ENCODE measurements around the gene OR10H3.

Gene OR10H3, protein sequence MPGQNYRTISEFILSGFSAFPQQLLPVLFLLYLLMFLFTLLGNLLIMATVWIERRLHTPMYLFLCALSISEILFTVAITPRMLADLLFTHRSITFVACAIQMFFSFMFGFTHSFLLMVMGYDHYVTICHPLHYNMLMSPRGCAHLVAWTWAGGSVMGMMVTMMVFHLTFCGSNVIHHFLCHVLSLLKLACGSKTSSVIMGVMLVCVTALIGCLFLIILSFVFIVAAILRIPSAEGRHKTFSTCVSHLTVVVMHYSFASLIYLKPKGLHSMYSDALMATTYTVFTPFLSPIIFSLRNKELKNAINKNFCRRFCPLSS

DNA sequence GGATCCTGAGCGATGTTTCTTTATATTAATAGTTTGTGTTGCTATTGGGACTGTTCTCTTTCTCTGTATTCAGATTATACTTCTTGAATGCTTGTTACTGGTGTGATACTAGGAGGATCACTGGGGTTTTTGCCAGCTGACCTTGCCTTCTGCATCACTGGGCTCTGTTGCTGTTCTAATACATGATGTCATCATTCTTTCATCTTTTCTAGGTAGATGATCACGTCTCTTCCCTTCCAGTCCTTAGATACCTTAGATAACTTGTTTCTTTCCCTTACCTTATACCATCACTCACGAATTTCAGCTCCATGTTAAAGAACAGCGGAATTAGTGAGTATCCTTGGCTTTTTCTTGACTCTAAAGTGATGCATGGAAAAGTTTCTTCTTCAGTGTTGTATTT is at the start of gene OR10H3:
Gene OR10H3, plus strand, starts transcription at position 264 of the 400 bp plus-strand sequence. CDS start 3,408 bp downstream, outside the sequence.
- no peaks in the 10 kb centered on the region for H3K4me1 Mint-ChIP-seq (ENCODE audit: low read depth)
- H3K27ac Mint-ChIP-seq = no peak within 1 kb of the TSS
- no peak for DNase-seq
- peaks cover 10% of the 10 kb centered on the region for H3K9me3 Mint-ChIP-seq
- no peak within 1 kb of the TSS for H3K4me3 Mint-ChIP-seq
- peaks cover 17% of the 10 kb centered on the region for H3K27me3 Mint-ChIP-seq
- no peaks in the 10 kb centered on the region for H3K36me3 Mint-ChIP-seq (ENCODE audit: low read depth)

DNA sequence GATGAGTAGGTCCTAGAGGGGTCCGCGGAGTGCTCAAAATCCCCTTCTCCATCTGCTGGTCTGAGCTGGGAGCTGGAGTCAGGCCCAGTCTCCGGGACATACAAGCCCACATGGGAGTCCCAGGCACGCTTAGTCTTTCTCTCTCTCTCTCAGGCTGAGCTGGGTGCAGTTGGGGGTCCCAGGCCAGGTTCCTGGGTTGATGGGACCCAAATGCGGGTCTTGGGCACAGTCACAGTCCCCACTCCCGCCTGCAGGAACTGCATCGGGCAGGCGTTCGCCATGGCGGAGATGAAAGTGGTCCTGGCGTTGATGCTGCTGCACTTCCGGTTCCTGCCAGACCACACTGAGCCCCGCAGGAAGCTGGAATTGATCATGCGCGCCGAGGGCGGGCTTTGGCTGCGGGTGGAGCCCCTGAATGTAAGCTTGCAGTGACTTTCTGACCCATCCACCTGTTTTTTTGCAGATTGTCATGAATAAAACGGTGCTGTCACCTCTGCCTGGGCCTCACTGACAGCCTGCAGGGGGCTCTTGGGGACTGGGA is 41.1 kb upstream of the OR10H3 start:
- no peaks in the 10 kb centered on the region for H3K4me1 Mint-ChIP-seq (ENCODE audit: low read depth)
- no peak overlapping the region for H3K27ac Mint-ChIP-seq
- no peaks in the 10 kb centered on the region for H3K9me3 Mint-ChIP-seq
- H3K4me3 Mint-ChIP-seq = no peak overlapping the region
- H3K36me3 Mint-ChIP-seq (ENCODE audit: low read depth) = no peaks in the 10 kb centered on the region
- H3K27me3 Mint-ChIP-seq = peaks cover 58% of the 10 kb centered on the region
- DNase-seq = no peak

DNA sequence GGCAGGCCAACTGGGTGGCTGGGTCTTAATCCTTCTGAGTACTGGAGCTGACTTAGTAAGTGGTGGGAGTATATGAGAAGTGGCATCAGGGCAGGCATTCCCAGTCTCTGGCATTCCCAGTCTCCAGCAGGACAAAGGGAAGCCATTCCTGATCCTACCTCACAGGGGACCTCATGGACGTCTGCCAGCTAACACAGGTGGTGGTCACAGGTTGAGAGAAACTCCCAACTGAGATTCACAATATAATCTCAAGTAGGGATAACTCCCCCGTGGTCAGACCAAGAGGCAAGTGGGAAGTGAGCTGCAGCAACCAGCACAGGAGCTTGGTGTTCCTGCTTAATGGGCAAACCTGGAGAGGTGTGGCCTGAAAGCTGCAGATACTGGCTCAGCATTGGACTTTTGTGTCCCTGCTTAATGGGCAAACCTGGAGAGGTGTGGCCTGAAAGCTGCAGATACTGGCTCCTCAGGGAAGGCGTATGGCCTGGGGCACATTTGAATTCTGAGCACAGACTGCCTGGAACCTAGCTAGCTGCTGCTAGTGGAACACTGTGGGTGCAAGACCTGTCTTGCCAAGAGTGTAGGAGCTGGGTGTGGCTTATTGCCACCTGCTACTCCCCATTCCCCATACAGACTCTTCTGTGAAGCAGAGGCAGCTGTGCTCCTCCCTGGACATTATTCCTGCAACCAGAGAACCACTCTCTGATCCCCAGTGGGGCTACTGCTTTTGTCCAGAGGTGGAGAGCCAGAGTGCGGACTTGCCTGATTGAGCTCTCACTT is 35.8 kb upstream of the OR10H3 start:
- no peak for DNase-seq
- peaks cover 2% of the 10 kb centered on the region for H3K9me3 Mint-ChIP-seq
- H3K27ac Mint-ChIP-seq = no peak overlapping the region
- H3K4me1 Mint-ChIP-seq (ENCODE audit: low read depth) = no peaks in the 10 kb centered on the region
- no peak overlapping the region for H3K4me3 Mint-ChIP-seq
- H3K36me3 Mint-ChIP-seq (ENCODE audit: low read depth) = no peaks in the 10 kb centered on the region
- H3K27me3 Mint-ChIP-seq = peaks cover 57% of the 10 kb centered on the region

DNA sequence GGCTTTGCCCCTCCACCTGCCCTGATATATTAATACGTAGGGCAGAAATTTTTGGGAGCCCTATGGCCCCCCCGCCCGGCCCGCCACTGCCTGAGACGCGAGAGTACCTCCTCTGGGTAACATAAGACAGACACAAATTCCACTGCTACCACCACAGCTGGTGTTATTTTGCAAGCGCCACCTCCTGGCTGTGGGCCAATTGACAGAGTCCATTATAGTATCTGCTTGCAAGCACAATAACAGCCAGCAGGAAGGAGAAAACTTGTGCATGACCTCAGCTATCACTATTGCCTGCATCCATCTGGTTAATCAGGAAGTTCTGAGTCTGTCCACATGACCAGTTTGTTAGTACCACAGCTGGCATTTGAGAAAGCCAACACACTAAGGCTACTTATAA is 35.3 kb upstream of the OR10H3 start:
- Mint-ChIP-seq H3K4me3 (no peak overlapping the region), H3K27ac (no peak overlapping the region), H3K27me3 (peaks cover 55% of the 10 kb centered on the region), H3K9me3 (peaks cover 2% of the 10 kb centered on the region), H3K4me1 (ENCODE audit: low read depth) (no peaks in the 10 kb centered on the region), H3K36me3 (ENCODE audit: low read depth) (no peaks in the 10 kb centered on the region)
- DNase-seq = no peak

DNA sequence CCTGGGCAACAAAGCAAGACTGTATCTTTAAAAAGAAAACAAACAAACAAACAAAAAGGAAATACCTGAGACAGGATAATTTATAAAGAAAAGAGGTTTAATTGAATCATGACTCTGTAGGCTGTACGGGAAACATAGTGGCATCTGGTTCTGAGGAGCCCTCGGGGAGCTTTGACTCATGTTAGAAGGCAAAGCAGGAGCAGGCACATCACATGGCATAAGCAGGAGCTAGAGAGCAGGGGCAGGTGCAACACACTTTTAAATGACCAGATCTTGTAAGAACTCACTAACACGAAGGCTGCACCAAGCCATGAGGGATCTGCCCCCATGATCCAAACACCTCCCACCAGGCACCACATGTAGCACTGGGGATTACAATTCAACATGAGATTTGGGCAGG is 23.1 kb upstream of the OR10H3 start:
- no peaks in the 10 kb centered on the region for H3K4me1 Mint-ChIP-seq (ENCODE audit: low read depth)

DNA sequence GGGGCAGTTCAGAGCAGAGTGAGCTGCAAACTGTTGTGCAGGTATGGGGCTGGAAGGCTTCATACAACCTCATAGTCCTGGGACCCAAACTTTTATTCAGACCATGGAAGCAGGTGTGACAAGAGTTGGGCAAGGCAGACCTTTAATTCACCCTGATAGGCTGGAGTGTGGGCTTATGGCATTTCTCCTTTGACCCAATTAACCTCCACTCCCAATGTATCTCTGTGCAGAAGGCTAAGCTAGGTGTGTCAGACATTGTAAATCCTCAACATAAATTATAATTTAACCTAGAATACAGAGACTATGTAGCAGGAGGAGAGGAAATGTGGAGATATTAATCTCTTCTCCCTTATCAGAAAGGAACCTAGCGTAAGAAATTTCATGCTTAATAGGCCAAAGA is 22.1 kb upstream of the OR10H3 start:
- Mint-ChIP-seq H3K27ac (no peak overlapping the region), H3K27me3 (peaks cover 37% of the 10 kb centered on the region), H3K4me3 (no peak overlapping the region), H3K9me3 (no peaks in the 10 kb centered on the region), H3K36me3 (ENCODE audit: low read depth) (no peaks in the 10 kb centered on the region), H3K4me1 (ENCODE audit: low read depth) (no peaks in the 10 kb centered on the region)
- no peak for DNase-seq

More for the DNA sequence above, 23.1 kb upstream of the OR10H3 start:
- H3K9me3 Mint-ChIP-seq = no peaks in the 10 kb centered on the region
- H3K36me3 Mint-ChIP-seq (ENCODE audit: low read depth) = no peaks in the 10 kb centered on the region
- peaks cover 34% of the 10 kb centered on the region for H3K27me3 Mint-ChIP-seq
- no peak overlapping the region for H3K4me3 Mint-ChIP-seq
- no peak for DNase-seq
- no peak overlapping the region for H3K27ac Mint-ChIP-seq

DNA sequence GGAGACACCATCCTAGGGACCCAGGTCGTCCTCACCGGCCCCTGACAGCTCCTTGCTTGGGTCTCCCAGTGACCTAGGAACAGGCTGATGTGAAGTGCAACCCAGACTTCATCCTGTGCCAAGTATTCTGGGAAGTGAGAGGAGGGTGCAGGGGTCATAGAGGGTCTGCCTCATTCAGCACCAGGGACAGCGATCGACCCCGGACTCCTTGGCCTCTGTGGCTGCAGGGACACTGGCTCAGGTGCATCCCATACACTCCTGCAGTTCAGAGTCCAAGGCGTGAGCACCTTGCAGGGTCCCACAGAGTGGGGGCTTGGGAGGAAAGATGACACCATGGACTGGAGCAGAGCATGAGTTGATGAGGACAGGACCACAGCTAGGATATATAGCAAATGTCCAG is 20.0 kb upstream of the OR10H3 start:
- no peak overlapping the region for H3K27ac Mint-ChIP-seq
- H3K27me3 Mint-ChIP-seq = peaks cover 54% of the 10 kb centered on the region

DNA sequence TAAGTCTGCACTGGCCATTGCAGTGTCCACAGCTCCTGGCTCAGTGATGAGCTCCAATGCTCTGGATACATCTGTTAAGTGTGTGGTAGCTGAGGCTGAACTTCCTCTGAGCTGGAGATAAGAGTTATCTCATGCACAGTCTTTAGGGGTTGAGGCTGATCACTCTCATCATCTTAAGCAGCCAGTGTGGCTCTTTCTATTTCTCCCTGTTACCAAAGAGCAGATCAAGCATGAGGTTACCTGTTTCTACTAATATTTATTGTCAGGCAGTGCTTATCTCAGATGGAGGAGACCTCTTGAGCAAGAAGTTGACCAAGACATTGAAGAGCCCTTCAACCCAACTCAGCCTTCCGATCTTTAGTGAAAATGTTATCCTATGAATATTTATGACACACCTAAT is 16.5 kb upstream of the OR10H3 start:
- H3K27me3 Mint-ChIP-seq = peaks cover 64% of the 10 kb centered on the region
- no peak overlapping the region for H3K4me3 Mint-ChIP-seq
- peaks cover 3% of the 10 kb centered on the region for H3K4me1 Mint-ChIP-seq (ENCODE audit: low read depth)
- no peaks in the 10 kb centered on the region for H3K9me3 Mint-ChIP-seq
- H3K36me3 Mint-ChIP-seq (ENCODE audit: low read depth) = no peaks in the 10 kb centered on the region
- no peak for DNase-seq
- H3K27ac Mint-ChIP-seq = no peak overlapping the region

More for the DNA sequence above, 20.0 kb upstream of the OR10H3 start:
- DNase-seq = no peak
- Mint-ChIP-seq H3K36me3 (ENCODE audit: low read depth) (no peaks in the 10 kb centered on the region), H3K4me3 (no peak overlapping the region), H3K4me1 (ENCODE audit: low read depth) (peaks cover under 1% of the 10 kb centered on the region), H3K9me3 (no peaks in the 10 kb centered on the region)

DNA sequence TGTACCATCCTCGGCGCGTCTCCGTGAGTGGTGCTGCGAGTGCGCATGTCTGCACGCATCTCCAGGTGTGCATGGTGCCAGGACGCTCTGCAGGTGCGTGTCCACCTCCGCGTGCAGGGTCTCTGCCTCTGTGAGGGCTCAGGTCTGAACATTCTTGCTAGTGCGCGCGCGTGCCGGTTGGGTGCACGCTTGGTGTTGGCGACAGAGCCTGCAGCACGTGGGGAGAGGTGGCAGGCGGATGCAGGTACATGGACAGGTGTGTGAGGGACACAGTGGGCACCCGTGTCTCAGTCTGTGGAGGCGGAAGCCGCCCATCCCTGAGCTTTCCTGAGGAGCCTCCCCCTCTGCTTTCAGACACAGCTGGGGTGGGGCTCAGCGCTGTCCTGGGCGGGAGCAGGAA is 14.8 kb upstream of the OR10H3 start:
- H3K27me3 Mint-ChIP-seq = peaks cover 66% of the 10 kb centered on the region

DNA sequence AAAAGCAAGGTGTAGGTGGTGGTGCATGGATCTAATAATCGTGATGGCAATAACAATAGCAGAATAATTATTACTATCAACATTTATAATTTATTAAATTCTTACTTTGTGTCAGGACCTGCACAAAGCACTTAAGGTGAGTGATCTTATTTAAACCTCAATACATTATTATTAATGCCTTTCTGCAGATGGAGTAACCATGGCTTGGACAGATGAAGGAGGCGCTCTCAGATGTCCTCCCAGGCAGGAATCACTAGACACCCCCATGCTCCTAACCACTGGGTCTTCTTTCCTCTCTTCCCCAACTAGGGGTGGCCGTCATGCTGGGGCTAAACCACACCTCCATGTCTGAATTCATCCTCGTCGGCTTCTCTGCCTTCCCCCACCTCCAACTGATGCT is 10.1 kb upstream of the OR10H3 start, which contains the start of gene OR10H2:
Gene OR10H2, plus strand, starts transcription at position 301 of the 400 bp plus-strand sequence. Its CDS starts 20 bp downstream, at position 321.
- no peak for DNase-seq
- H3K27ac Mint-ChIP-seq = no peak within 1 kb of the TSS
- peaks cover 4% of the 10 kb centered on the region for H3K4me1 Mint-ChIP-seq (ENCODE audit: low read depth)
- no peaks in the 10 kb centered on the region for H3K9me3 Mint-ChIP-seq
- no peaks in the 10 kb centered on the region for H3K36me3 Mint-ChIP-seq (ENCODE audit: low read depth)
- H3K27me3 Mint-ChIP-seq = peaks cover 50% of the 10 kb centered on the region
- no peak within 1 kb of the TSS for H3K4me3 Mint-ChIP-seq

More for the DNA sequence above, 14.8 kb upstream of the OR10H3 start:
- Mint-ChIP-seq H3K9me3 (no peaks in the 10 kb centered on the region), H3K4me1 (ENCODE audit: low read depth) (peaks cover 3% of the 10 kb centered on the region), H3K27ac (no peak overlapping the region), H3K36me3 (ENCODE audit: low read depth) (no peaks in the 10 kb centered on the region), H3K4me3 (no peak overlapping the region)
- no peak for DNase-seq

DNA sequence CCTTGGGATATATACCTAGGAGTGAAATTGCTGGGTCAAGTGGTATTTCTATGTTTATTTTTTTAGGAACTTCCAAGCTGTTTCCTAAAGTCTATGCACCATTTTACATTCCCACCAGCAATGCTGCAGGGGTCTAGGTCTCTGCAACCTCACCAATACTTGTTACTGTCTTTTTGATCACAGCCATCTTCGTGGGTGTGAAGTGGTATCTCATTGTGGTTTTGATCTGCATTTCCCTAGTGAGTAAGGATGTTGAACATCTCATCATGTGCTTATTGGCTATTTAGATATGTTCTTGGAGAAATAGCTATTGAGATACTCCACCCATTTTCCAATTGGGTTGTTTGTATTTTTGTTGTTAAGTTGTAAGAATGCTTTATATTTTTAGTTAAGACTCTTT is 7.2 kb upstream of the OR10H3 start:
- Mint-ChIP-seq H3K27me3 (peaks cover 34% of the 10 kb centered on the region), H3K9me3 (no peaks in the 10 kb centered on the region), H3K4me3 (no peak overlapping the region), H3K36me3 (ENCODE audit: low read depth) (no peaks in the 10 kb centered on the region), H3K4me1 (ENCODE audit: low read depth) (peaks cover 2% of the 10 kb centered on the region), H3K27ac (no peak overlapping the region)
- DNase-seq = no peak

DNA sequence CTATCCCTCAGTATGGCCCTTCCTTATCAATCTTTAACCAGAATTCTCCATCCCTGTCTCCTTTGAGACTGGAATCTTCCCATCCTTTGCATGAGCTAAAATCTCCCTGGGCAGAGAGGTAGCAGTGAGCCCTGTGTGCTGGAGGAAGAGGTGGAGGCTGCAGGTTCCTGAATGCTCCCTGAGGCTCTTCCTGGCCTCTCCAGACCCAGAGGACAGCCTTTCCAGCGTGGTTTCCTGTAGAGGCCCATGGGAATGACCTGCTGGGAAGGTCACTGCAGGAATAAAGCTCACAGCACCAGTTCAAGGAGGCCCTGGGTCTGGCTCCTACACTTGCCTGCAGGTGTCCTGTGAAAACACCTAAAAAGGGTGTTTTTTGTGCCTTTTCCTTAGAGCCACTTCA is 5.4 kb upstream of the OR10H3 start:
- peaks cover 18% of the 10 kb centered on the region for H3K27me3 Mint-ChIP-seq
- peaks cover 2% of the 10 kb centered on the region for H3K4me1 Mint-ChIP-seq (ENCODE audit: low read depth)
- DNase-seq = no peak
- H3K27ac Mint-ChIP-seq = no peak overlapping the region
- H3K36me3 Mint-ChIP-seq (ENCODE audit: low read depth) = no peaks in the 10 kb centered on the region
- no peak overlapping the region for H3K4me3 Mint-ChIP-seq
- no peaks in the 10 kb centered on the region for H3K9me3 Mint-ChIP-seq

DNA sequence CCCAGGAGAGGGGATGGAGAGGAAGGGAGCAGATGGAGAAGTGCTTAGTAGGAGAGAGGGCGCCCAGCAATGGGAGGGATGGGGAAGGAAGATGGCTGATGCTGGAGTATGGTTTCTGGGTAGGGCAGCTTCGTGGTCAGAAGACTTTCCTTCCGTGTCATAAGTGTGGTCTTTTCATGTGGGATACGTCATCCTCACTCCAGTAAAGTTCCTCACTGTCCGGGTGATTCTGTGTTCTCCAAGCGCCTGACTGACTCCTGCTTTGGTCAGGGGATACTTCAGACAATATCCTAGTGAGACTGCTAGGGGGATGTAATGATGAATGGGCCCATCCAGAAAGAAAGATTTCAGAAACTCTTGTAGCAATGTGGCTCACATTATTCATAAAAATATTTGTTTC is 3.9 kb upstream of the OR10H3 start:
- H3K9me3 Mint-ChIP-seq = no peaks in the 10 kb centered on the region

DNA sequence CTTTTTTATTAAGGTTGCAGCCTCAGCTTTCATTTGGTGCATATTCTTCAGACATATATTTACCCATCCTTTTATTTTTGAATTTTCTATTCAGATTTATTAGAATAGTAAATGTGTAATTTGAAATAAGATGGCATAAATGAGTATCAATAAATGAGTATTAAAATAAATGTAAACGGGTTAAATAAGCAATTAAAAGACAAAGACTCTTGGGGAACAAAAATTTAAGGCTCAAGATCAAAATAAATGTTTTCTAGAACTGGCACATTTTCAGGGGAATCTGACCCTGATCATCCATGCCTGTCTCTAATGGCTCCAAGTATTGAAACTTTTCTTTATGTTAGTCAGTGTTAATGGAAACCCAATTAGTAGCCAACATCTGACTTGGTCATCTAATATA is 3.0 kb downstream of the OR10H3 start:
- no peaks in the 10 kb centered on the region for H3K4me1 Mint-ChIP-seq (ENCODE audit: low read depth)
- no peak overlapping the region for H3K4me3 Mint-ChIP-seq
- H3K9me3 Mint-ChIP-seq = peaks cover 10% of the 10 kb centered on the region
- no peak overlapping the region for H3K27ac Mint-ChIP-seq
- DNase-seq = no peak
- peaks cover 32% of the 10 kb centered on the region for H3K27me3 Mint-ChIP-seq
- H3K36me3 Mint-ChIP-seq (ENCODE audit: low read depth) = no peaks in the 10 kb centered on the region

More for the DNA sequence above, 3.9 kb upstream of the OR10H3 start:
- H3K36me3 Mint-ChIP-seq (ENCODE audit: low read depth) = no peaks in the 10 kb centered on the region
- no peak overlapping the region for H3K4me3 Mint-ChIP-seq
- H3K27me3 Mint-ChIP-seq = peaks cover 7% of the 10 kb centered on the region
- peaks cover 2% of the 10 kb centered on the region for H3K4me1 Mint-ChIP-seq (ENCODE audit: low read depth)
- H3K27ac Mint-ChIP-seq = no peak overlapping the region
- DNase-seq = no peak

DNA sequence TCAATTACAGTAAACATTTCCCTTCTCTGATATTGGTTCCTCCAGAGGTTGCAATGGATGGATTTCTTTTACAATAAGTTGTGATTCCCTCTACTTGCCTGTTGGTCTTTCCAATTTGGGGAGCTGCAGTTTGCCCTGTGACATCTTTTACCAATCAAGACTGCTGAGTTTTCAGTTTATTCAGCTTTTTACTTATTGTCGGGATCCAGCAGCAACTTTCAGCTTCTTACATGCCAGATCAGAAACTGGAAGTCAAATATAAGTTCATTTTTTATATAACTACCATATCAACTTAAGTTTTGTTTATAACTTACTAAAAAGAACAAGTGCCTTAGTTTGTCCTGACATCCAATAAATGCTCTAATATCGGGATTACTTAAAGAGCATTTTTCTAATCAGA is 10.5 kb downstream of the OR10H3 start:
- DNase-seq = no peak
- Mint-ChIP-seq H3K4me3 (no peak overlapping the region), H3K36me3 (ENCODE audit: low read depth) (no peaks in the 10 kb centered on the region), H3K27me3 (peaks cover 67% of the 10 kb centered on the region), H3K4me1 (ENCODE audit: low read depth) (no peaks in the 10 kb centered on the region), H3K9me3 (peaks cover 3% of the 10 kb centered on the region), H3K27ac (no peak overlapping the region)
